ENCODE results near the gene TSC22D1.

Gene TSC22D1

GRCh38 chr13:44449999-44450821 lies 125.9 kb downstream of the TSC22D1 start:
- no peak for DNase-seq

- DNase-seq: no peak
Measured at GRCh38 chr13:44448875-44449274, 127.3 kb downstream of the TSC22D1 start.

DNA sequence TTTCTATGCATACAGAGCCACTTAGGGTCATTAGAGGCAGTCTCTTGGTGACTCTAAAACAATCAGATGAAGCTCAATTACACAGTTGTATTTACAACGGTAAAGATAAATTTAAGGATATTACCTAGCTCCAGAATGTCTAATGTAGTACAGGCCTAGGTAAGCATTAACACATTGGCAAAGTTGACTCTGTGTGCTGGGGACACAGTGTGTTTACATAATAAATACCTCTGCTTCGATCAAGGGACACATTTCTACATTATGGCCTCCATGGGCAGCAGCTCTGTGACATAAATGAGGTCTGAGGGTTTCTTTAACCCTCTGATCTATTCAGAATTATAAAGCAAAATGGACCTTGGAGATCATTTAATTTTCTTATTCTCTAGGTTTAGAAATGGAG lies 127.8 kb downstream of the TSC22D1 start:
- no peak for DNase-seq

- DNase-seq: no peak
Measured at GRCh38 chr13:44447783-44448321, 128.3 kb downstream of the TSC22D1 start.

DNA sequence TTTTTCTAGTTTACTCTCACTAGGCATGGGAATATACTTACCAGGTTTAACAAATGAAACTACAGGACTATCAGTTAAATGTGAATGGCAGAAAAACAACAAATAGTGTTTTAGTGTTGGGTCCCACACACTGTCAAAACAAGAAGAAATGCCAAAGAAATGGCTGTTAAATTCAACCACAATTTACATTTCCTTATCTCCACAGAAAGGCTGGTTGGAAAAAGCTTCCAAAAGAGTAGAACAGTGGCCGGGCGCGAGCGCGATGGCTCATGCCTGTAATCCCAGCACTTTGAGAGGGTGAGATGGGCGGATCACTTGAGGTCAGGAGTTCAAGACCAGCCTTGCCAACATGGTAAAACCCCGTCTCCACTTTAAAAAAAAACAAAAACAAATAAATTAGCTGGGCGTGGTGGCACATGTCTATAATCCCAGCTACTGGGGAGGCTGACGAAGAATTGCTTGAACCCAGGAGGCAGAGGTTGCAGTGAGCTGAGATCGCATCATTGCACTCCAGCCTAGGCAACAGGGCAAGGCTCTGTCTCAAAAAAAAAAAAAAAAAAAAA lies 136.0 kb downstream of the TSC22D1 start:
- no peak for DNase-seq

GRCh38 chr13:44439452-44440024 lies 136.6 kb downstream of the TSC22D1 start:
- DNase-seq: no peak

DNA sequence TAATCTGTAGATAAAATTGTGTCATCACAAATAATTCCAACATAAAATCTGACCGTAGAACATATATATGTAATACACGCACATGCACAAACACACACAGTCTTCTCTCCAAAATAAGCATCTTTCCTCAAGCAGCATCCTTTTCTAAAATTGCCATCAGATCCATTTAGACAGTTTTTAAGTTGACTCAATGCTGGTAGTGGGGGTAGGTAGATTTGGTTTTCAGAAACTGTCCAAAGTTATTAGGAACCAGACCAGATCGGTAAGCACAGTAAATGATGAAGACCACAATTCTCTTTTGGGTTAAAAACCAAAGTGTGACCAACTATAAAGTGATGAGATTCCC lies 137.9 kb downstream of the TSC22D1 start:
- DNase-seq: no peak

- no peak for DNase-seq
Measured at GRCh38 chr13:44437356-44438233, 138.5 kb downstream of the TSC22D1 start.

GRCh38 chr13:44436589-44437337 lies 139.4 kb downstream of the TSC22D1 start:
- DNase-seq: peak; percentile 58

GRCh38 chr13:44435919-44436510 lies 140.1 kb downstream of the TSC22D1 start:
- DNase-seq: no peak

DNA sequence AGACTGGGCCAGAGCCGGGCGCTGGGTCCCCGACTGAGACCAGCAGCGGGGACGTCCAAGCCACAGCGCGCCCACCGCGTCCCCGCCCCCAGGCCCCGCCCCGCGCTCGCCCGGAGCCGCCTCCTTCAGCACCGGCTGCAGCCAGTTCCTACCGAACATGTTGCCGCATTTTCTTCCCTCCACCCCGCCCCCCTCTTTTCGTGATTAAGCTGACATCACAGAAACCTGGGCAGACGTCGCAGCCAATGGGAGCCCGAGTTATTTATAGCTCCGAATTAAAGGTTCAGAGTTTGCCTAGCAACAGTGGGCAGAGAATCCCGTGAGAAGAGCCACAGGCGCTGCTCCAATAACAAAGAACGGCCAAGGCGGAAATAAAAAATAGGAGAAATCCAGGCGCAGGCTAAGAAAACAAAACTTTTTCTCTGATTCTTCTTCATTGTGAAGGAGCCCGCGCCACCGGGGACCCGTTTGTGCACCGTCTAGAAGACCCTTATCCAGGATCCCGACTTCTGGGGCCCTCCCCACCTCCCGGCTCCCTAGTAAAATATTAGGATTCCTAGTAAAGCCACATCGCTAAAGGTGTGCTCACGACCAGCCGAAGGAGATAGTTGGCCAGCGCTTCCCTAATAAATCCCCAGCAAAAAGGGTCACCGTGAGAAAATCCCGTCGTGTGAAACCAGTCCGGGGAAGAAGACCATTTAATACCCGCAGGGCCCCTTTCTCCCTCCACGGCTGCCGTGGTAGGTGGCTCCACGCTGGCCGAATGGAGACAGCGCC lies 140.8 kb downstream of the TSC22D1 start:
- peak; percentile 91 for DNase-seq

GRCh38 chr13:44434766-44435141 lies 141.4 kb downstream of the TSC22D1 start:
- DNase-seq: no peak

GRCh38 chr13:44433863-44434765 lies 142.0 kb downstream of the TSC22D1 start:
- no peak for DNase-seq

- DNase-seq: no peak
Measured at GRCh38 chr13:44432650-44433049, 143.5 kb downstream of the TSC22D1 start.

GRCh38 chr13:44431150-44431549 lies 145.0 kb downstream of the TSC22D1 start:
- DNase-seq: no peak

- no peak for DNase-seq
Measured at GRCh38 chr13:44429311-44429710, 146.8 kb downstream of the TSC22D1 start.

DNA sequence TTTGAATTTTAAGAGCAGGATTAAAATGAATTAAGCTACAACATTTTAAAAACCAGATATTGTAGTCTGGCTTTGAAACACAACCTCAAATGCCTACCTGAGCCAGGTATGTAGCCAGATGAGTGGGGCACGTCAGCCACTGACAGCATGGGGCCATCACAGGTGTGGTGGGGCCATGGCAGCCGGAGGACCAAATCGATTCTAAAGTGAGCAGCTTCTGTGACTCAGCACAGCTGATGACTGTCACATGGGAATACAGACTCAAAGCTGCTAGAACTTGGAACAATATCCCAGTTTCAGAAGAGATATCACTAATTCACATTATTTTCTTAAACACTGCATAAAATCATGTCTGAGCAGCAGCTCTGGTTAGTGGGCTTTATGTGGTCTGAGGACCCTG lies 149.7 kb downstream of the TSC22D1 start:
- DNase-seq: no peak

DNA sequence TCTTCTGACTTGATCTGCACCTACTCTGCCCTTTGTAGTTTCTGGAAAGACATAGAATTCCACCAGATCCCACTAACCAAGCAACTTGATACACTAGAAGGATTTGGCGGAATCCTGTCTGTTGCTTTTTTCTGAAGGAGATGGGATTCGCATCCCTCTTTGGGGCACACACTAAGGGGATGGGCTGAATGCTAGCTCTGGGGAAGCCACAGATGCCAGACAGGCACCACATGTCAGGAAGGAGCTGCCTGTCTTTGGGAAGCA lies 150.4 kb downstream of the TSC22D1 start:
- no peak for DNase-seq

DNA sequence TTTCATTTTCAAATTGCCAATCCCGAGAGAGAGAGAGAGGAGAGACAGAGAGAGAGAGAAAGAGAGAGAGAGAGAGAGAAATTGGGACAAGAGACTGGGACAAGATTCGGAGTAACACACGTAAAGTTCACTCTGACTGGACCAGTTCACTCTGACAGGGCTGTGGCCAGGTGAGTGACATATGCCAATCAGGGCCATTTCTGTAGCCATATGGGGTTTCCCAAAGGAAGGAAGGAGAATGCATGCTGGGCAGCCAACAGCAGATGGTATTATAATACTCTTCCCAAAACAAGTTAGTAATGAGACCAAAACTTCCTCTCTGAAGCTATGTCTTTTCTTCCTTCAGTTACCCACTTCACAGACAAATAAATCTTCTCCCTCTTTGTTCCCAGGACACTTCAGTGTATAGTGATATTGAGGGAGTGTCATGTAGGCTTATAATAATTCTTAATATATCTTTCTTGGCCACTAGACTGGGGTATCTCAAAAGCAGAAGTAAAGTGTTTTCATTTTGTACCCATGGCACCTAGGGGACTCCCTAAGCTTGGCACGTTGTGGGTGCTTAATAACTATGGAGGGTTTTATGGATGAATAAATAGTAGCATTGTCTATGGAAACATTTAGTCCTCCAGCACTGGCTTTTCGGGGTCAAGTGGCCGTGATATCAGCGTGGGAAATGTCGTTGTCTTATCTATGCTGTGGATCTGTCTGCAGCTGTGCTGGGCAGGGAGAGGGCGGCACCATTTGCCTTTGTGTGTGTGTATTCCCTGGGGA lies 150.9 kb downstream of the TSC22D1 start:
- no peak for DNase-seq

DNA sequence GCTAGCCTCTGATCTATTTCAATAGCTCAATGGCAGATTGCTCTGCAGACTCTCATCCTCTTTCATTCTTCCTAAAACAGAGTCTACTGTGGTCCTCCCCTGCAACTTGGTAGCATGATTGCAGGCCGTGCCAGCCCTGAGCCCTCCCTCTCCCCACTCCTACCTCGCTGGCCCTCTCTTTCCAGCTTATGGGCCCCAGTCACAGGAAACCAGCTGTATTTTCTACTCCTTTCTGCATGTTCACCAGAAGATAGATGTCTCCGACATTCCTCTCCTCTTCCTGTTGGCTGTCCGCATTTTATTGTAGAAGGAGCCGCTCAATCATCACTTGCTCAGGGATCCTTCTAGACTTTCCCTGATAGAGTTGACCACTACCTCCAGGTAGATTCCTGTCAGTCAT lies 152.3 kb downstream of the TSC22D1 start:
- DNase-seq: no peak

Measured in stimulated activated CD4-positive, alpha-beta T cell treated with anti-CD3 and anti-CD28 coated beads, Interleukin-15, amount 100 ng/mL, for 24 hours (primary cell).